ENCODE measurements around the gene HSBP1L1.

HSBP1L1 gene

DNA sequence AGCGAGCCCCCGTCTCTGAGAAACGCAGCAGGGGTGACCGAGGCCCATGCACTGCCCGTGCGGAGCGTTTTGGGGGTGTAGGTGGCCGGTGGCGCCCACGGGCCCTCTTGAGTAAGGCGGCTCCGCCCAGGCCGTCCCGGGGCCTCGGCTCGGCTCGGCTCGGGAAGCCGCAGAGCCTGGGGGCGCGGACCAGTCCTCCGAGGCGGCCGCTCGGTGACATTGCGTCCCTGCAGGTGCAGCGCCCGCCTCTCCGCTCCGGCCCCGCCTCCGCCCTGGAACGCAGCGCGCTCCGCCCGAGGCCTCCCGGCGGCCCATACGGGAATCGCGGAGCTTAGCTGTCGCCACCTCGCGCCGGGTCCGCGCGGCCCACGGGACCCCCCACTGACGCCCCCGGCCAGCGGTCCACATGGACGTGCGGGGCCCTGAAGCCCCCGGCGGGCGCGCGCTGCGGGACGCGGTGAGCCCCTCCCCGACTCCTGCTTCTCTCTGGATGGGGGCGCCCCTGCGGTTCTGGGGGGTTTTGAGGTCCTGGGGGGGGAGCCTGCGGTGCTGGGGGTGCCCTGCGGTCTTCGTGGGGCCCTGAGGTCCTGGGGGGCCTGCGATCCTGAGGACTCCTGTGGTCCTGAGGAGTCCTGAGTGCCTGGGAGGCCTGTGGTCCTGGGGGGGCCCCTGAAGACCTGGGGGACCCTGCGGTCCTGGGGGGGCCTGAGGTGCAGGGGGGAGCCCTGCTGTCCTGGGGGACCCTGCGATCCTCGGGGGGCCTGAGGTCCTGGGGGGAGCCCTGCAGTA, at the start of gene HSBP1L1:
Gene HSBP1L1 (plus strand): TSS at position 314 of the 789 bp plus-strand sequence. CDS start 93 bp downstream, at position 407.
- peak within 1 kb of the TSS; percentile 72 for H3K4me3 ChIP-seq (replicated peaks; ENCODE audit: low read depth, low read length)
- H3K36me3 ChIP-seq (ENCODE audit: control insufficient read depth, insufficient read depth, low read length), result no peaks in the 10 kb centered on the region; the same call in 1 of the 2 replicates
- DNase-seq (ENCODE audit: extremely low read depth, insufficient read length), result peak; percentile 86
- peak; percentile 12 for TF ChIP-seq CTCF (IDR thresholded peaks at IDR 0.05; ENCODE audit: insufficient read depth, low read length, poor library complexity, severe bottlenecking)
- H3K27me3 ChIP-seq (replicated peaks; ENCODE audit: control insufficient read depth, insufficient read depth, low read length), result no peaks in the 10 kb centered on the region

GRCh38 chr18:79915161-79916127, 49.0 kb upstream of the HSBP1L1 start:
- H3K4me3 ChIP-seq (replicated peaks; ENCODE audit: low read depth, low read length), result no peak overlapping the region
- TF ChIP-seq CTCF (IDR thresholded peaks at IDR 0.05; ENCODE audit: insufficient read depth, low read length, poor library complexity, severe bottlenecking), result no peak
- peaks cover 17% of the 10 kb centered on the region for H3K36me3 ChIP-seq (ENCODE audit: control insufficient read depth, insufficient read depth, low read length)
- DNase-seq (ENCODE audit: extremely low read depth, insufficient read length), result no peak
- H3K27me3 ChIP-seq (replicated peaks; ENCODE audit: control insufficient read depth, insufficient read depth, low read length), result no peaks in the 10 kb centered on the region

- DNase-seq (ENCODE audit: extremely low read depth, insufficient read length), result no peak
- no peak for TF ChIP-seq CTCF (IDR thresholded peaks at IDR 0.05; ENCODE audit: insufficient read depth, low read length, poor library complexity, severe bottlenecking)
- Histone ChIP-seq H3K36me3 (ENCODE audit: control insufficient read depth, insufficient read depth, low read length) (peaks cover 17% of the 10 kb centered on the region), H3K4me3 (replicated peaks; ENCODE audit: low read depth, low read length) (no peak overlapping the region), H3K27me3 (replicated peaks; ENCODE audit: control insufficient read depth, insufficient read depth, low read length) (no peaks in the 10 kb centered on the region)
These were observed 48.3 kb upstream of the HSBP1L1 start for GRCh38 chr18:79916128-79916494.

- no peak for DNase-seq (ENCODE audit: extremely low read depth, insufficient read length)
- Histone ChIP-seq H3K4me3 (replicated peaks; ENCODE audit: low read depth, low read length) (no peak overlapping the region), H3K36me3 (ENCODE audit: control insufficient read depth, insufficient read depth, low read length) (peaks cover 17% of the 10 kb centered on the region), H3K27me3 (replicated peaks; ENCODE audit: control insufficient read depth, insufficient read depth, low read length) (no peaks in the 10 kb centered on the region)
- TF ChIP-seq CTCF (IDR thresholded peaks at IDR 0.05; ENCODE audit: insufficient read depth, low read length, poor library complexity, severe bottlenecking), result no peak
These were observed 47.8 kb upstream of the HSBP1L1 start for GRCh38 chr18:79916546-79917168.

GRCh38 chr18:79917169-79917852, 47.1 kb upstream of the HSBP1L1 start:
- Histone ChIP-seq H3K4me3 (replicated peaks; ENCODE audit: low read depth, low read length) (no peak overlapping the region), H3K27me3 (replicated peaks; ENCODE audit: control insufficient read depth, insufficient read depth, low read length) (no peaks in the 10 kb centered on the region), H3K36me3 (ENCODE audit: control insufficient read depth, insufficient read depth, low read length) (peaks cover 18% of the 10 kb centered on the region)
- no peak for TF ChIP-seq CTCF (IDR thresholded peaks at IDR 0.05; ENCODE audit: insufficient read depth, low read length, poor library complexity, severe bottlenecking)
- DNase-seq (ENCODE audit: extremely low read depth, insufficient read length), result no peak
